ENCODE results near the gene FOLR2.

Gene FOLR2

GRCh38 chr11:72241291-72241781 is 24.7 kb downstream of the FOLR2 start:
- TF ChIP-seq CTCF (IDR thresholded peaks at IDR 0.05), result no peak

GRCh38 chr11:72242141-72242540 is 25.5 kb downstream of the FOLR2 start:
- no peak for TF ChIP-seq CTCF (IDR thresholded peaks at IDR 0.05)

- no peak for TF ChIP-seq CTCF (IDR thresholded peaks at IDR 0.05)
These were observed 26.8 kb downstream of the FOLR2 start for GRCh38 chr11:72243173-72244059.

- TF ChIP-seq CTCF (IDR thresholded peaks at IDR 0.05), result no peak
These were observed 27.4 kb downstream of the FOLR2 start, which contains the start of gene PHOX2A for GRCh38 chr11:72244060-72244360. TSS of gene PHOX2A (minus strand) at chr11:72244176. CDS start at chr11:72244004, 172 bp downstream.

DNA sequence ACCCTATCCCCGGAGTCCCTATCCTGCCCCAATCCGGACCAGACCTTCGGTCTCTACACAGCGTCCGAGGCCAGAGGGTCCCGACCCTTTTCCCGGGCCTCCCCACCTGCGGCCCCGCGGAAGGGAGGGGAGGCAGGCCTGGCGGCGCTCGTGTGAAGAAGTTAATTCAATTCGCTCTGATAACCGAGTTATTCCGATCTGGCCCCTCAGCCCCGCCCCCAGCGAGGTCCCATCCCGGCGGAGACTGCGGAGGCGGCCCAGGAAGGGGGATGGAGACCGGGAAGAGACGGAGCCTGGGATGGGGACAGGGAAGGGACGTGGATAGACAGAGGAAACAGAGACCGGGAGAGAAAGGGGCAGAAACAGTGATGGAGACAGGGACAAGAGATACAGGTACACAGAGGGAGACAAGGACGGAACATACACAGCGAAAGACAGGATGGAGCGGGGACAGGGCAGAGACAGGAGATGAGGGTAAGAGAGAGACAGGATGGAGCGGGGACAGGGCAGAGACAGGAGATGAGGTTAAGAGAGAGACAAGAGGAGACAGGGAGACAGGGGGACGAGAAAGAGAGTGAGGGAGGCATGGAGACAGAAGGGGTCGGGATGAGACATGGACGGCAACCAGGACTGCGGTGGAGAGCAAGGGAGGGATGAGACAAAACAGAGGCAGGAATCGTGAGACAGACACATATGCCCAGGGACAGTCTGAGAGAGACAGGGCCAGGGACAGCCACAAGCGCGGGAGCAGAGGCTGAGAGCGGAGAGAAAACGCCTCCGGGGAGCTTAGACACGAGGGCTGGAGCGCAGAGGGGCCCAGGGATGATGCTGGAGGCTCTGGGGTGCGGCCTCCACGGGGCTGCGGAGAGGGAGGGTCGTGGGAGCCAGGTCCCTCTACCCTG is 28.0 kb downstream of the FOLR2 start:
- no peak for TF ChIP-seq CTCF (IDR thresholded peaks at IDR 0.05)

DNA sequence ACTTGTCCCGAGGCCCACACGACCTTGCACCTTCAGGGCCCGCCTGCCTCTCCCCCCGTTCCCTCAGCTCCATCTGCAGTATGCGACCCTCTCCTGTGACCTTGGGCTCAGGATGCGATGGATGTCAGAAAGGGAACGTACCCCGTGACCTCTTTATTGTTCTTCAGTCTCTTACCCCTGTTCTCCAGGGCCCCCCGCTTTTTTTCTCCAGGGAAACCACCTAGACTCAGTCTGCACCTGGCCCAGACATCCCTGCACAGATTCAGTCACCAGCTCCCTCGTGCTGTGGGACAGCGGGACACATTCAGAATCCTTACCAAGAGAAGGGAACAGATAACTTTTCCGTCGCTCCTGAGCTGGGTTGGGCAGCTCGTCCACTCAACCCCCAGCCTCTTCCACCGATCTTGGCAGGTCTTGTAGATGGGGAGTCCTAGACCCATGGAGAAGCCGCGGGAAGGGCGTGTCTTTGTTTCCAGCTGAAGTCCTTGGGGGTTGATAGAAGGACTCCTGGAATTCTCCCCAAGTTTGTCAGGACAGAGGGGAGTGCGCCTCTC is 28.7 kb downstream of the FOLR2 start:
- TF ChIP-seq CTCF (IDR thresholded peaks at IDR 0.05), result no peak

DNA sequence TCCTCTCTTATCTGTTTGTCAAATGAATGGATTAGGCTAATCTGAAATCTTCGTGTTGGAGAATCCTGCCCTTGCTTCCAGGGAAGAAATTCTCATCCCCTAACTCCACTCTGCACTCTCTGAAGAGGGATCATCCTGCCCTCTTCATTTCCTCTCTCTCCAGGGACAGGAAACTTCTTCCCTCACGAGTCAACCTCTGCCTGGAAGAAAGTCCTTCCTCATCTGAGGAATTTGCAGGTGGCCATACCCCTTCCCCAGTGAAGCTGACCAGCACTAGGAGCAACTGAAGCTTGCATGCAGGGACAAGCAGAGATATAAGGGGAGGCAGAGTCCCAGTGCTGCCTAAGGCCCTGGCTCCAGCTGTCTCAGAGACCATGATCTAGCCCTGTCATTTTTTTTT is 31.0 kb downstream of the FOLR2 start:
- no peak for TF ChIP-seq CTCF (IDR thresholded peaks at IDR 0.05)
